ENCODE data around the gene DCTN3. TPM values are rescaled to one million over a fixed set of nuclear protein-coding genes. Genes with fewer than 3 reads are reported as not detected.

The DCTN3 gene
- total and polyA plus RNA-seq, 9 of the 15 experiments (the other 6 are each of a cell fraction or from before 2014, with no cell fraction given), result 11.0 to 51.0 (median 41.9) TPM

- in situ Hi-C loops (cut with MboI) (no loop called here), intact Hi-C loops (cut with micrococcal nuclease) (no loop called here)
- Histone ChIP-seq H3K9ac (ENCODE audit: insufficient read depth in 1 of 2, low read depth in 2 of 2, low read length in 2 of 2) (no peak overlapping the region), H3K79me2 (ENCODE audit: control insufficient read depth, insufficient read depth, low read length) (peaks cover 1% of the 10 kb centered on the region; the same call in 1 of the 3 replicates), H2AFZ (ENCODE audit: low read depth, low read length) (no peak overlapping the region), H3K9me3 (replicated peaks; ENCODE audit: control insufficient read depth, insufficient read depth, low read depth, low read length) (no peaks in the 10 kb centered on the region), H3K27me3 (ENCODE audit: control insufficient read depth in 2 of 2, insufficient read depth in 2 of 2, low read length in 2 of 2) (peaks cover 14 to 47% of the 10 kb centered on the region in 2 experiments; a peak in 4 of 5 replicates), H3K4me1 (replicated peaks in 1 of 2; ENCODE audit: control insufficient read depth in 2 of 2, insufficient read depth in 2 of 2, low read length in 2 of 2) (peaks cover 0 to 18% of the 10 kb centered on the region in 2 experiments; a peak in 4 of 5 replicates), H3K27ac (ENCODE audit: extremely low read depth, low read depth, low read length) (no peak overlapping the region), H3K36me3 (ENCODE audit: control insufficient read depth, insufficient read depth, low read length) (peaks cover 9% of the 10 kb centered on the region; the same call in 1 of the 3 replicates), H4K20me1 (replicated peaks; ENCODE audit: control insufficient read depth, insufficient read depth, low read length) (0 out of 2 replicates have a peak, but pooled peaks cover 4% of the 10 kb centered on the region), H3K9me1 (ENCODE audit: control insufficient read depth, insufficient read depth, low read length) (no peaks in the 10 kb centered on the region), H3K4me2 (ENCODE audit: insufficient read depth, low read length) (no peak overlapping the region), H3K4me3 (no peak overlapping the region)
- no peak for FAIRE-seq
- WGBS (ENCODE audit: insufficient coverage, low coverage, missing lambda C conversion rate), result 6% methylated on average over 4 of the region's 5 CpGs
- no peak for ATAC-seq
- CTCF ChIA-PET (ENCODE audit: low intra/inter-chr PET ratio), result no interaction called here
- no peak for DNase-seq (ENCODE audit: extremely low read depth in 1 of 4, low spot score in 3 of 4)
- POLR2A ChIA-PET, result no interaction called here
- BruUV-seq (replicated peaks), result no TSS peak
- TF ChIP-seq KAT7 (CRISPR knock-in tag; IDR thresholded peaks at IDR 0.05; ENCODE audit: borderline replicate concordance) (no peak), ELF4 (CRISPR knock-in tag; IDR thresholded peaks at IDR 0.05) (no peak), ZNF511 (CRISPR knock-in tag; IDR thresholded peaks at IDR 0.05) (no peak), HOMEZ (CRISPR knock-in tag; IDR thresholded peaks at IDR 0.05) (no peak), ZBTB43 (CRISPR knock-in tag; IDR thresholded peaks at IDR 0.05) (no peak), POLR2AphosphoS5 (IDR thresholded peaks at IDR 0.05; ENCODE audit: control insufficient read depth, insufficient read depth, low read depth, low read length) (no peak), ZNF146 (CRISPR knock-in tag; IDR thresholded peaks at IDR 0.05; ENCODE audit: unreplicated experiment) (no peak), CREB3 (tag; conservative IDR thresholded peaks at IDR 0.05; ENCODE audit: low read depth) (no peak), TSHZ1 (CRISPR knock-in tag; IDR thresholded peaks at IDR 0.05) (no peak), ZNF224 (CRISPR knock-in tag; IDR thresholded peaks at IDR 0.05) (no peak), HNRNPK (IDR thresholded peaks at IDR 0.05; ENCODE audit: low read depth, low read length, poor library complexity, severe bottlenecking) (no peak), HDAC6 (IDR thresholded peaks at IDR 0.05; ENCODE audit: low read depth, low read length) (no peak), TEAD2 (tag; IDR thresholded peaks at IDR 0.05) (no peak)
These were observed 10.3 kb upstream of the DCTN3 start for GRCh38 chr9:34630402-34631154.

All from K562 (cell line).